ENCODE data around the gene RGL1. TPM values are rescaled to one million over a fixed set of nuclear protein-coding genes. Genes with fewer than 3 reads are reported as not detected.
A peak's percentile ranks its signal among the peaks of the same experiment; 100 is the strongest.

The RGL1 gene
- total RNA-seq, 4 donors from 2014 or later, result 9.3 to 36.3 (median 16.3) TPM

- Histone ChIP-seq H3K4me3 (replicated peaks in 1 of 3) (no peak overlapping the region), H3K27ac (no peak overlapping the region), H3K9me3 (no peaks in the 10 kb centered on the region), H3K27me3 (no peaks in the 10 kb centered on the region), H3K4me1 (peaks cover 0 to 6% of the 10 kb centered on the region in 2 donors), H3K36me3 (no peaks in the 10 kb centered on the region)
- TF ChIP-seq POLR2A (IDR thresholded peaks at IDR 0.05), result no peak
- no peak for TF ChIP-seq CTCF (IDR thresholded peaks at IDR 0.05)
- DNase-seq, result no peak
- WGBS, 2 donors, result 82 to 93% methylated on average over 3 of the region's 3 CpGs
- intact Hi-C loops (cut with DNase I), result no loop called here
These were observed 11.2 kb downstream of the RGL1 start for GRCh38 chr1:183816110-183816509.

GRCh38 chr1:183817576-183818288 lies 12.8 kb downstream of the RGL1 start:
- WGBS, 2 donors, result 36 to 50% methylated on average over 5 of the region's 5 CpGs
- Histone ChIP-seq H3K4me1 (peaks cover 0 to 6% of the 10 kb centered on the region in 2 donors), H3K9me3 (no peaks in the 10 kb centered on the region), H3K4me3 (replicated peaks in 1 of 3) (no peak overlapping the region), H3K36me3 (no peaks in the 10 kb centered on the region), H3K27ac (peak overlapping the region in 1 of 3 donors; percentile 2), H3K27me3 (no peaks in the 10 kb centered on the region)
- no peak for DNase-seq
- TF ChIP-seq POLR2A (IDR thresholded peaks at IDR 0.05) (no peak), CTCF (IDR thresholded peaks at IDR 0.05) (no peak)
- intact Hi-C loops (cut with DNase I), result no loop called here

- no peak for DNase-seq
- Histone ChIP-seq H3K4me3 (replicated peaks in 1 of 3) (no peak overlapping the region), H3K27ac (no peak overlapping the region), H3K9me3 (no peaks in the 10 kb centered on the region), H3K27me3 (no peaks in the 10 kb centered on the region), H3K36me3 (no peaks in the 10 kb centered on the region), H3K4me1 (peaks cover 0 to 6% of the 10 kb centered on the region in 2 donors)
- TF ChIP-seq CTCF (IDR thresholded peaks at IDR 0.05) (no peak), POLR2A (IDR thresholded peaks at IDR 0.05) (no peak)
- 97% methylated on average over 1 of the region's 1 CpG for WGBS, 2 donors
- intact Hi-C loops (cut with DNase I), result no loop called here
These were observed 14.1 kb downstream of the RGL1 start for GRCh38 chr1:183819059-183819458.

- TF ChIP-seq POLR2A (IDR thresholded peaks at IDR 0.05) (no peak), CTCF (IDR thresholded peaks at IDR 0.05) (no peak)
- no peaks in the 10 kb centered on the region for H3K27me3 ChIP-seq
- 44 to 72% methylated on average over 1 of the region's 1 CpG for WGBS, 2 donors
- no peaks in the 10 kb centered on the region for H3K9me3 ChIP-seq
- no peaks in the 10 kb centered on the region for H3K36me3 ChIP-seq
- intact Hi-C loops (cut with DNase I), result no loop called here
- no peak overlapping the region for H3K4me3 ChIP-seq (replicated peaks in 1 of 3)
- no peak for DNase-seq
- peaks cover 0 to 6% of the 10 kb centered on the region in 2 donors for H3K4me1 ChIP-seq
- no peak overlapping the region for H3K27ac ChIP-seq
These were observed 16.5 kb downstream of the RGL1 start for GRCh38 chr1:183821309-183821888.

- H3K36me3 ChIP-seq, result no peaks in the 10 kb centered on the region
- no peak overlapping the region for H3K4me3 ChIP-seq (replicated peaks in 1 of 3)
- H3K4me1 ChIP-seq, result peaks cover 0 to 1% of the 10 kb centered on the region in 2 donors
- WGBS, 2 donors, result 77% methylated on average over 3 of the region's 3 CpGs
- intact Hi-C loops (cut with DNase I), result no loop called here
- no peak for TF ChIP-seq POLR2A (IDR thresholded peaks at IDR 0.05)
- TF ChIP-seq CTCF (IDR thresholded peaks at IDR 0.05), result no peak
- no peaks in the 10 kb centered on the region for H3K9me3 ChIP-seq
- H3K27ac ChIP-seq, result no peak overlapping the region
- DNase-seq, result no peak
- H3K27me3 ChIP-seq, result no peaks in the 10 kb centered on the region
These were observed 17.1 kb downstream of the RGL1 start for GRCh38 chr1:183821889-183822611.
